ENCODE data around the gene GALK2.

The GALK2 gene

GRCh38 chr15:49282366-49282765 is 112.3 kb downstream of the GALK2 start:
- CTCF ChIA-PET: no interaction called here
- Histone ChIP-seq H3K4me3 (ENCODE audit: low read depth, low read length) (no peak overlapping the region), H3K9me3 (ENCODE audit: control insufficient read depth, insufficient read depth, low read depth, low read length) (no peaks in the 10 kb centered on the region), H3K36me3 (ENCODE audit: control insufficient read depth in 2 of 2, insufficient read depth in 1 of 2, low read length in 2 of 2) (peaks cover 0 to 8% of the 10 kb centered on the region in 2 experiments; a peak in 1 of 3 replicates), H3K4me1 (ENCODE audit: control insufficient read depth, insufficient read depth, low read length) (no peaks in the 10 kb centered on the region), H3K27ac (ENCODE audit: extremely low read depth, low read depth, low read length) (no peak overlapping the region)
- POLR2A ChIA-PET: no interaction called here
- TF ChIP-seq ZNF274 (IDR thresholded peaks at IDR 0.05; ENCODE audit: low read length): no peak
- no peak for TF ChIP-seq ZNF274 (tag by site-specific recombination; IDR thresholded peaks at IDR 0.05; ENCODE audit: borderline replicate concordance)
- TF ChIP-seq ZNF558 (tag by site-specific recombination; IDR thresholded peaks at IDR 0.05): no peak
- no peak for TF ChIP-seq ZNF2 (tag by site-specific recombination; IDR thresholded peaks at IDR 0.05)
- TF ChIP-seq ZNF202 (tag by site-specific recombination; IDR thresholded peaks at IDR 0.05; ENCODE audit: borderline replicate concordance): no peak
- TF ChIP-seq ZFHX2 (tag by site-specific recombination; conservative IDR thresholded peaks at IDR 0.05): no peak

GRCh38 chr15:49286649-49287404 is 116.8 kb downstream of the GALK2 start:
- no peak overlapping the region for H3K4me3 ChIP-seq (ENCODE audit: low read depth, low read length)
- H3K9me3 ChIP-seq (ENCODE audit: control insufficient read depth, insufficient read depth, low read depth, low read length): no peaks in the 10 kb centered on the region
- H3K4me1 ChIP-seq (ENCODE audit: control insufficient read depth, insufficient read depth, low read length): no peaks in the 10 kb centered on the region
- ChIA-PET CTCF (no interaction called here), POLR2A (no interaction called here)
- no peak overlapping the region for H3K27ac ChIP-seq (ENCODE audit: extremely low read depth, low read depth, low read length)
- H3K36me3 ChIP-seq (ENCODE audit: control insufficient read depth in 2 of 2, insufficient read depth in 1 of 2, low read length in 2 of 2): peaks cover 0 to 8% of the 10 kb centered on the region in 2 experiments; a peak in 1 of 3 replicates
- TF ChIP-seq FEZF1 (tag by site-specific recombination; IDR thresholded peaks at IDR 0.05) (no peak), ZNF624 (tag by site-specific recombination; IDR thresholded peaks at IDR 0.05) (no peak), YY1 (tag by site-specific recombination; IDR thresholded peaks at IDR 0.05) (no peak), ZNF280C (tag by site-specific recombination; IDR thresholded peaks at IDR 0.05) (no peak), ZNF335 (tag by site-specific recombination; conservative IDR thresholded peaks at IDR 0.05) (no peak), ZNF664 (tag by site-specific recombination; IDR thresholded peaks at IDR 0.05) (no peak), ZNF19 (tag by site-specific recombination; IDR thresholded peaks at IDR 0.05; ENCODE audit: low read depth) (no peak), ZNF600 (tag by site-specific recombination; IDR thresholded peaks at IDR 0.05) (no peak)
- TF ChIP-seq, protein P1, sequence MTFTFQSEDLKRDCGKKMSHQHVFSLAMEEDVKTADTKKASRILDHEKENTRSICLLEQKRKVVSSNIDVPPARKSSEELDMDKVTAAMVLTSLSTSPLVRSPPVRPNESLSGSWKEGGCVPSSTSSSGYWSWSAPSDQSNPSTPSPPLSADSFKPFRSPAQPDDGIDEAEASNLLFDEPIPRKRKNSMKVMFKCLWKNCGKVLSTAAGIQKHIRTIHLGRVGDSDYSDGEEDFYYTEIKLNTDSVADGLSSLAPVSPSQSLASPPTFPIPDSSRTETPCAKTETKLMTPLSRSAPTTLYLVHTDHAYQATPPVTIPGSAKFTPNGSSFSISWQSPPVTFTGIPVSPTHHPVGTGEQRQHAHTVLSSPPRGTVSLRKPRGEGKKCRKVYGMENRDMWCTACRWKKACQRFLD (tag by site-specific recombination; IDR thresholded peaks at IDR 0.05): no peak
- TF ChIP-seq, protein P2, sequence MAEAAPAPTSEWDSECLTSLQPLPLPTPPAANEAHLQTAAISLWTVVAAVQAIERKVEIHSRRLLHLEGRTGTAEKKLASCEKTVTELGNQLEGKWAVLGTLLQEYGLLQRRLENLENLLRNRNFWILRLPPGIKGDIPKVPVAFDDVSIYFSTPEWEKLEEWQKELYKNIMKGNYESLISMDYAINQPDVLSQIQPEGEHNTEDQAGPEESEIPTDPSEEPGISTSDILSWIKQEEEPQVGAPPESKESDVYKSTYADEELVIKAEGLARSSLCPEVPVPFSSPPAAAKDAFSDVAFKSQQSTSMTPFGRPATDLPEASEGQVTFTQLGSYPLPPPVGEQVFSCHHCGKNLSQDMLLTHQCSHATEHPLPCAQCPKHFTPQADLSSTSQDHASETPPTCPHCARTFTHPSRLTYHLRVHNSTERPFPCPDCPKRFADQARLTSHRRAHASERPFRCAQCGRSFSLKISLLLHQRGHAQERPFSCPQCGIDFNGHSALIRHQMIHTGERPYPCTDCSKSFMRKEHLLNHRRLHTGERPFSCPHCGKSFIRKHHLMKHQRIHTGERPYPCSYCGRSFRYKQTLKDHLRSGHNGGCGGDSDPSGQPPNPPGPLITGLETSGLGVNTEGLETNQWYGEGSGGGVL (tag by site-specific recombination; IDR thresholded peaks at IDR 0.05): no peak

DNA sequence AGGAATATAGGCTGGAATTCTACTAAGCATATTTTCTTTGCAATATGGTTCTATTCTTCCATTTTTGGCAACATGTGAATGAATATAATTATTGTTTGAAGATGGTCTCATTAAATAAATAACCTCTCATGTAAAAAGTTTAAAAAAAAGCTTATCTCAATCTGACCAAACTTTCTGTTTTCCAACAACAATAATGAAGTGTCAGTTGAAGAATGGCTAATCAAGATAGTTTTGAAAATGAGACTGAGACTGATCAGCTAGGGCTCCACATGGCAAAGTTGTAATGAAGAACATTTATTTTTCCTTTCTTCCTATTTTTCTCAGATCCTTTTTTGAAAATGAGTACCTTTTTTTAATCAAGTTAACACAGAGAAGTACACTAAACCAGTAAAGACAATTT is 117.4 kb downstream of the GALK2 start:
- CTCF ChIA-PET: interaction anchor here (0.6 to 1.1 kb wide), 2 partner anchors 15 to 720 kb away, joined by 3 read pairs; no protein-coding TSS in a partner anchor
- H3K4me3 ChIP-seq (ENCODE audit: low read depth, low read length): no peak overlapping the region
- no peaks in the 10 kb centered on the region for H3K4me1 ChIP-seq (ENCODE audit: control insufficient read depth, insufficient read depth, low read length)
- peaks cover 0 to 11% of the 10 kb centered on the region in 2 experiments; a peak in 1 of 3 replicates for H3K36me3 ChIP-seq (ENCODE audit: control insufficient read depth in 2 of 2, insufficient read depth in 1 of 2, low read length in 2 of 2)
- POLR2A ChIA-PET: no interaction called here
- no peak overlapping the region for H3K27ac ChIP-seq (ENCODE audit: extremely low read depth, low read depth, low read length)
- no peaks in the 10 kb centered on the region for H3K9me3 ChIP-seq (ENCODE audit: control insufficient read depth, insufficient read depth, low read depth, low read length)
- TF ChIP-seq ZNF561 (tag by site-specific recombination; IDR thresholded peaks at IDR 0.05; ENCODE audit: borderline replicate concordance) (no peak), ZEB2 (tag by site-specific recombination; IDR thresholded peaks at IDR 0.05) (no peak), ZBTB20 (tag by site-specific recombination; IDR thresholded peaks at IDR 0.05) (no peak)
- TF ChIP-seq, protein P3, sequence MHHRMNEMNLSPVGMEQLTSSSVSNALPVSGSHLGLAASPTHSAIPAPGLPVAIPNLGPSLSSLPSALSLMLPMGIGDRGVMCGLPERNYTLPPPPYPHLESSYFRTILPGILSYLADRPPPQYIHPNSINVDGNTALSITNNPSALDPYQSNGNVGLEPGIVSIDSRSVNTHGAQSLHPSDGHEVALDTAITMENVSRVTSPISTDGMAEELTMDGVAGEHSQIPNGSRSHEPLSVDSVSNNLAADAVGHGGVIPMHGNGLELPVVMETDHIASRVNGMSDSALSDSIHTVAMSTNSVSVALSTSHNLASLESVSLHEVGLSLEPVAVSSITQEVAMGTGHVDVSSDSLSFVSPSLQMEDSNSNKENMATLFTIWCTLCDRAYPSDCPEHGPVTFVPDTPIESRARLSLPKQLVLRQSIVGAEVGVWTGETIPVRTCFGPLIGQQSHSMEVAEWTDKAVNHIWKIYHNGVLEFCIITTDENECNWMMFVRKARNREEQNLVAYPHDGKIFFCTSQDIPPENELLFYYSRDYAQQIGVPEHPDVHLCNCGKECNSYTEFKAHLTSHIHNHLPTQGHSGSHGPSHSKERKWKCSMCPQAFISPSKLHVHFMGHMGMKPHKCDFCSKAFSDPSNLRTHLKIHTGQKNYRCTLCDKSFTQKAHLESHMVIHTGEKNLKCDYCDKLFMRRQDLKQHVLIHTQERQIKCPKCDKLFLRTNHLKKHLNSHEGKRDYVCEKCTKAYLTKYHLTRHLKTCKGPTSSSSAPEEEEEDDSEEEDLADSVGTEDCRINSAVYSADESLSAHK (tag by site-specific recombination; IDR thresholded peaks at IDR 0.05): no peak

All from HEK293 (cell line).